AG04449 (cell line): ENCODE results near the gene SYT1.

Experiments
- CTCF ChIA-PET: fragments of 350-600 bp; formaldehyde crosslinking; extraction: SDS; loops from one replicate; lab custom pipeline; 2021; ENCODE audit warnings: antibody characterized with exemption; lab: Yijun Ruan, JAX
- POLR2A ChIA-PET: fragments of 400-600, 350-600 bp; formaldehyde crosslinking; extraction: SDS; loops from one replicate; lab custom pipeline; 2020; ENCODE audit warnings: antibody characterized with exemption, inconsistent platforms; lab: Yijun Ruan, JAX
- DNase-seq: peaks from one replicate; pipeline ENCODE4 v3.0.0-alpha.2; 2010; ENCODE audit warnings: low read depth, low spot score
- H3K4me3 ChIP-seq: 2 replicates; pipeline ENCODE4 v1.5.1; 2011; ENCODE audit warnings: low read depth, mild to moderate bottlenecking, control low read depth, low read length
- CTCF ChIP-seq: IDR thresholded peaks from one replicate; pipeline ENCODE4 v1.5.1; 2011; ENCODE audit warnings: mild to moderate bottlenecking, moderate library complexity, low read length, control low read depth, inconsistent platforms; ENCODE audit not compliant: insufficient read depth; ENCODE audit errors: missing control alignments

Gene SYT1

GRCh38 chr12:78933014-78933413 is 68.4 kb downstream of the SYT1 start:
- CTCF ChIA-PET, result no interaction called here

DNA sequence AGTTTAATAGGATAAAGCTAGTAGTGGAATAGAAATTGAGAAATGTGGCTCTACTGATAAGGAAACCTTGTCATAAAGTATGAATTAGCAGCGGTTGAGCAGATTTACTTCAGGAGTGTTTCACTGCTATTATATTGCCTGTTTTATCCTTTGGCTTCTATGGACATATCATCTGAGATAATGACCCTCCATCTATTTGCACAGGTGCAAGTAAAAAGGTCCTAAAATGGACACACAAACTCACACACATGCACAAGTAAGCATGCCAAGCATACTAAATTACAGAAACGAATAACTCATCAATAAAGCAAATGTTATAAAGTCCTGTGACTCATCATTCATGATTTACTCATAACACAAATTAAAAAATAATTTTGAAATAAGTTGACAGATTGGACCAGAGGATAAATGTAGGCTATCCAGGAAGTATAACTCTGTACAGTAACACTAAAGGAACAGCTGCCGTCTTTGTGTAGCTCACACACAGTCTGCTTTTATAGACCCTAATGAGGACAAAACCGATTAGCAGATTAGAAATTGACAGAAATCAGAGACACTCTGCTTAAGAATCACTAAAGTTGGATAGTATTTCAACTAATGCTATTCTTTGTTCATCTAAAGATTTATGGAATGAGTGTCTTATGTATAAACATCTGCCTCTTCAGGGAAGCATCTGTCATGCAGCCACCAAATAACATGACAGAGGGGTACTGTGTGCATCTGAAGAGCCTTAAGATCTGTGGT is 73.9 kb downstream of the SYT1 start:
- H3K4me3 ChIP-seq, result no peak overlapping the region
- ChIA-PET CTCF (no interaction called here), POLR2A (no interaction called here)
- no peak for DNase-seq
- TF ChIP-seq CTCF, result no peak

More at GRCh38 chr12:78933014-78933413, 68.4 kb downstream of the SYT1 start:
- no peak overlapping the region for H3K4me3 ChIP-seq
- no peak for TF ChIP-seq CTCF
- no peak for DNase-seq
- POLR2A ChIA-PET, result no interaction called here

GRCh38 chr12:78949532-78949931 is 85.0 kb downstream of the SYT1 start:
- ChIA-PET CTCF (no interaction called here), POLR2A (interaction anchor here (0.6 kb wide), 1 partner anchor 261 kb away, joined by 3 read pairs; no protein-coding TSS in a partner anchor)
- no peak for DNase-seq
- no peak overlapping the region for H3K4me3 ChIP-seq
- TF ChIP-seq CTCF, result no peak

DNA sequence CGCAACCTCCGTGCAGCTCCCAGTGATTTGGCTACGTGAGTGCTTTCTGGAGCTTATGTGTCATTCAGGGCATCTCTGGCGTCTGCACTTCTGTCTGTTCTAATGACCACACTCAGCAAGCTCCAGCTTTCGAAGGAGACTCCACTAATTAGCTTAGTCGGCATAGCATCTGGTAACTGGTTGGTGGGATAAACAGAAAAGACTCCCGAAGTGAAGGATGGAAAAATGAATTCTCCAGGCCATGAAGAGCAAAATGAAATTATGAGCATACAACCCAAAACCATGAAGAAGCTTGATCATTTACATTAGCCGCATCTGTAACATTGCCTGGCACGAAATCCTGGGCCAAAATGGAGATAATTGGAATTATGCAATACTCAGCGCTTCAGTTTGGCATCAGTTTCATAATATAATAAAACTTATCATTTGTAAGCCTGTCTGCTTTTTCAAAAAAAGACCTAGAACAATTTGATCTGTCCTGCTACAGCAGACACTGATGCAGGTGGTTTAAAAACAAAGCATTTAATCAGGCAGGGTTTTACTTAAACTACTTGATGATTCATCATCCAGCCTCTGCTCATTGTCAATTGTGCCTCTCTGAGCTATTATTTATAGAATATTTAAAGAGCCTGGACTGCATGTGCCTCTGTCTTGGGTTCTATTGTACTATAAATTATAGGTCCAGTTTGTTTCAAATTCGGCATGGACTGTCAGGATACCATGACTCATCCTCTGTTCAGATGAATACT is 87.4 kb downstream of the SYT1 start:
- no peak for DNase-seq
- ChIA-PET POLR2A (no interaction called here), CTCF (no interaction called here)
- no peak for TF ChIP-seq CTCF
- H3K4me3 ChIP-seq, result no peak overlapping the region

DNA sequence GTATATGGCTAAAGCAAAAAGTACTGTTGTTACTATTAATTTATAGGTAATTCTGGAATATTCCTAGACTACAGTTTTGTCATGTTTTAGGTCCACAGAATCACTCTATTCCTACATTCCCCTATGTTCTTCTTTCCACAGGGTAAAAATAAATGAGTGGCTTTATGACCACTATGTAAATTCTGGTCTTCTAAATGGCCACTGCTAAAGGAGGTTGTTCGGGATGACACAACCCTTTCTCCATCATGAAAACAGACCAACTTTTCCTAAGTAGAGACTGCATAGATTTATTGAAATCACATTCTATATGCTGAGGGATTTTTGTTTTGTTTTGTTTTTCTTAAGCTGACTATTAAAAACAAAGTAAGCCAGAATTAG is 88.0 kb downstream of the SYT1 start:
- DNase-seq, result no peak
- ChIA-PET POLR2A (no interaction called here), CTCF (no interaction called here)
- TF ChIP-seq CTCF, result no peak
- H3K4me3 ChIP-seq, result no peak overlapping the region

- CTCF ChIA-PET, result no interaction called here
- POLR2A ChIA-PET, result no interaction called here
Observed at GRCh38 chr12:78958941-78959340, 94.4 kb downstream of the SYT1 start.

More at GRCh38 chr12:78958941-78959340, 94.4 kb downstream of the SYT1 start:
- DNase-seq, result no peak
- no peak for TF ChIP-seq CTCF
- H3K4me3 ChIP-seq, result no peak overlapping the region
